Lung (tissue), 12 donors: ENCODE measurements around the gene WAPL. TPM values are rescaled to one million over a fixed set of nuclear protein-coding genes. Genes with fewer than 3 reads are reported as not detected.

Source experiments
- ATAC-seq: fragments of 200-7000 bp; cut with Tn5 transposase; one replicate; pipeline ENCODE4 v1.9.1; 2020; ENCODE audit warnings: moderate number of reproducible peaks; ENCODE audit not compliant: insufficient read depth, low FRiP score
- DNase-seq, 3 donors: peaks; one replicate each; pipeline ENCODE4 v3.0.0-alpha.2; 2013 to 2017
- H3K27ac ChIP-seq, 2 donors: one replicate each; pipeline ENCODE4 v1.5.1; 2013; ENCODE audit warnings: mild to moderate bottlenecking in 2 of 2, moderate library complexity in 2 of 2, control low read depth in 1 of 2, inconsistent platforms in 1 of 2, low read depth in 1 of 2, low read length in 1 of 2
- H3K27me3 ChIP-seq, 3 donors: one replicate each; pipeline ENCODE4 v1.5.1; 2013; ENCODE audit warnings: low read length in 2 of 3; ENCODE audit not compliant: control insufficient read depth in 3 of 3, insufficient read depth in 3 of 3
- H3K36me3 ChIP-seq, 4 donors: one replicate each; pipeline ENCODE4 v1.5.1; 2013; ENCODE audit warnings: low read length in 4 of 4, mild to moderate bottlenecking in 1 of 4, moderate library complexity in 1 of 4; ENCODE audit not compliant: control insufficient read depth in 4 of 4, insufficient read depth in 4 of 4
- H3K4me1 ChIP-seq, 5 donors: one replicate each; pipeline ENCODE4 v1.5.1; 2013; ENCODE audit warnings: low read length in 5 of 5, mild to moderate bottlenecking in 2 of 5, moderate library complexity in 1 of 5; ENCODE audit not compliant: control insufficient read depth in 5 of 5, insufficient read depth in 5 of 5
- H3K4me3 ChIP-seq: one replicate; pipeline ENCODE4 v1.5.1; 2013; ENCODE audit warnings: mild to moderate bottlenecking, control low read depth, moderate library complexity
- H3K9ac ChIP-seq, 2 donors: one replicate each; pipeline ENCODE4 v1.5.1; 2013; ENCODE audit warnings: low read length in 2 of 2, control low read depth in 1 of 2; ENCODE audit not compliant: insufficient read depth in 1 of 2
- H3K9me3 ChIP-seq, 4 donors: one replicate each; pipeline ENCODE4 v1.5.1; 2013; ENCODE audit warnings: low read length in 3 of 4, mild to moderate bottlenecking in 1 of 4, moderate library complexity in 1 of 4; ENCODE audit not compliant: control insufficient read depth in 4 of 4, insufficient read depth in 3 of 4
- WGBS, 2 donors: extraction: QIAGEN DNeasy Blood & Tissue Kit; methylation state at CpG; one replicate each; pipeline ENCODE4 v1.1.7; 2013; 5-methylcytosine and 5-hydroxymethylcytosine counted together
- polyA plus RNA-seq, 2 donors: library from polyadenylated mRNA; stranded (reverse); fragments of 200-250 nt; gene quantifications; one replicate each; pipeline ENCODE4 v1.2.1, GENCODE V29; 2013
- total RNA-seq, 2 donors: library from RNA; depleted of rRNA in 1 of 2; stranded (reverse); fragments of >200 nt in 1 of 2; gene quantifications; one replicate each; pipeline ENCODE4 v1.2.1, GENCODE V29; 2014 to 2021
- TF ChIP-seq, protein P1 (sequence below): IDR thresholded peaks from 2 replicates; pipeline ENCODE4 v1.5.1; 2012; ENCODE audit warnings: mild to moderate bottlenecking; ENCODE audit errors: control extremely low read depth, extremely low read depth
- donor health status: control.
- donor health status: control.
- donor health status: Bipolar disorder and iron deficiency.
- donor health status: healthy.
- donor health status: DM: yes; HTN: yes; CAD: no.

Gene WAPL
- total and polyA plus RNA-seq, 4 donors = 15.0 to 67.8 (median 24.0) TPM

DNA sequence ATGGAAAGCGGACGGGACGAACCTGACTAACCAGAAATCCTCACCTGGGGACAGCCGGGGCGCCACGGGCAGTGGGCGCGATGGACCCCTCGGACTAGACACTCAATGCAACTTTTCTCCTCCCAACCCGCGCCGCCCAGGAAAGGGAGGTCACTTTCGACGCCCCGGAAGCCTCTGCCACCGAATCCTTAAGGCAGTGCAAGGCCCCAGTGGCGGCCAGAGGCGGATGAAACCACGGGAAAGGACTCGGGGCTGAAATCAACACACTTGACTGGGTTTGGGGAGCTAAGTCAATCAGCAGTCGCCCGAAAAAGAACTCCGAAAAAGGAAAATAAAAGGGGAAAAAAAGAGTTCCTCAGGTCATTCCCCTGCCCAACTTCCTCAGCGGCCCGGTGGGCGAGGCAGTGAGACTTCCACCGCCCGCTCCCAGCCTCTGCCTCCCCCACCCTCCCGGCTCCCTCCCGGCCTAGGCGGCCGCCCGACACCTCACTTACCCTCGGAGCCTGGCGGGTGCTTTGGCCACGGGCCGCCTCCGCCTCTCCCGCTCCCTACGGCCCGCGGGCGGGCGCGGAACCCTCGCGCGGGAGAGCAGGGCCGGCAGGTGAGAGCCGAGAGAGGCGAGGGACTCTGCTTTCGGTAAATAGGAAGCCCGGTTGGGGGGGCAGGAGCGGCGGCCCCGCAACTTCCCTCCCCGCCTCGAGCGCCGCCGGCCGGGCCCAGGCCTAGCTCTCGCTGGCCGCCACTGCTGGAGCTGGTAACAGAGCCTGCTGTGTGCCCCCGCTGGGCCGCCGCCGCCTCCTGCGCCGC is 518 bp downstream of the WAPL start:
- H3K27ac ChIP-seq = peak overlapping the region; percentile 98 to 99
- H3K4me1 ChIP-seq = peaks cover 0 to 25% (median 13%) of the 10 kb centered on the region in 5 donors
- peak overlapping the region; percentile 73 to 88 for H3K9ac ChIP-seq
- ATAC-seq (peak; percentile 21), DNase-seq (peak; percentile 59 to 66 (median 63))
- no peaks in the 10 kb centered on the region for H3K27me3 ChIP-seq
- WGBS, 2 donors = 0% methylated on average over 46 to 70 of the region's 70 CpGs
- TF ChIP-seq, protein P1, sequence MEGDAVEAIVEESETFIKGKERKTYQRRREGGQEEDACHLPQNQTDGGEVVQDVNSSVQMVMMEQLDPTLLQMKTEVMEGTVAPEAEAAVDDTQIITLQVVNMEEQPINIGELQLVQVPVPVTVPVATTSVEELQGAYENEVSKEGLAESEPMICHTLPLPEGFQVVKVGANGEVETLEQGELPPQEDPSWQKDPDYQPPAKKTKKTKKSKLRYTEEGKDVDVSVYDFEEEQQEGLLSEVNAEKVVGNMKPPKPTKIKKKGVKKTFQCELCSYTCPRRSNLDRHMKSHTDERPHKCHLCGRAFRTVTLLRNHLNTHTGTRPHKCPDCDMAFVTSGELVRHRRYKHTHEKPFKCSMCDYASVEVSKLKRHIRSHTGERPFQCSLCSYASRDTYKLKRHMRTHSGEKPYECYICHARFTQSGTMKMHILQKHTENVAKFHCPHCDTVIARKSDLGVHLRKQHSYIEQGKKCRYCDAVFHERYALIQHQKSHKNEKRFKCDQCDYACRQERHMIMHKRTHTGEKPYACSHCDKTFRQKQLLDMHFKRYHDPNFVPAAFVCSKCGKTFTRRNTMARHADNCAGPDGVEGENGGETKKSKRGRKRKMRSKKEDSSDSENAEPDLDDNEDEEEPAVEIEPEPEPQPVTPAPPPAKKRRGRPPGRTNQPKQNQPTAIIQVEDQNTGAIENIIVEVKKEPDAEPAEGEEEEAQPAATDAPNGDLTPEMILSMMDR = no peak
- peak overlapping the region; percentile 95 for H3K4me3 ChIP-seq
- no peaks in the 10 kb centered on the region for H3K9me3 ChIP-seq
- H3K36me3 ChIP-seq = peaks cover 3 to 8% (median 5%) of the 10 kb centered on the region in 4 donors

DNA sequence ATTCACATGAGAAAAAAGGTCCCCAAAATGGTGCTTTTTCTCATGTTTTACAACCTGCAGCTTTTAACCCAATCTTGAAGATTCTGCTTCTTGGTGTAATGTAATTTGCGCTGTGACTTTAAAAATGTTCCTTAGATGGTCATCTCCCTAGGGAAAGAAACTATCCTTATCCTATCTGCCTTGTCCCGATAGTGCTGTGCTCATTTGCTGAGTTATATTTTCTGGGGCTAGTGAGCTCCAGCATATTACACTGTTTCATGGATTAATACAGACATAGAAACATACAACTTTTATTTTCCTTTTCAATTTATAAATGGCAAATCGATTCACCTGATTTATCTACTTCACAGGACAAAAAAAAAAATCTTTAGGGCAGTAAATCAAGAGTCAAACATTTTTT is 2.8 kb downstream of the WAPL start:
- H3K36me3 ChIP-seq = peaks cover 11 to 15% (median 12%) of the 10 kb centered on the region in 4 donors
- no peak for ATAC-seq
- H3K9ac ChIP-seq = no peak overlapping the region
- TF ChIP-seq, protein P1 = no peak
- H3K4me1 ChIP-seq = peaks cover 0 to 21% (median 15%) of the 10 kb centered on the region in 5 donors
- H3K27ac ChIP-seq = no peak overlapping the region
- 79 to 88% methylated on average over 3 of the region's 3 CpGs for WGBS, 2 donors
- no peaks in the 10 kb centered on the region for H3K9me3 ChIP-seq
- no peaks in the 10 kb centered on the region for H3K27me3 ChIP-seq
- H3K4me3 ChIP-seq = no peak overlapping the region
- no peak for DNase-seq

DNA sequence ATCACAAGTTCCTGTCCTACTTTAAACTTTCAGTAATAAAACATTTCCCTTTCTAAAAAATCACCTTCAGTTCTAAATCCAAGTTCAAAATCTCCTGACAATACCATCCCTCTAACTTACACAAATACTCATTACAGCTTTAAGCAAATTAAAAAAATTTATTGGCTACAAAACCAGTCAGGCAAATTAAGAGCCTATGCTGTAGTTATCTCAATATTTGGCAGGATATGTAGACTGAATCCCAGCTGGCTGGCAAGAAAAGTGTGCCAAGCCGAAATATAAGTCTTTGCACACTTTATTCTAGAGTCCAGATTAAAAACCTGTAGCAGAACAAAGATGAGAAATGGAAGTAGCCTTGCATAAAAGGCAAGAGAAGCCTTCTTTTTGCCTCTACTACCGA is 9.5 kb downstream of the WAPL start:
- no peak overlapping the region for H3K27ac ChIP-seq
- 71 to 88% methylated on average over 2 of the region's 2 CpGs for WGBS, 2 donors
- H3K4me3 ChIP-seq = no peak overlapping the region
- TF ChIP-seq, protein P1 = no peak
- peaks cover 0 to 36% (median 0%) of the 10 kb centered on the region in 5 donors for H3K4me1 ChIP-seq
- H3K36me3 ChIP-seq = peaks cover 15 to 19% (median 19%) of the 10 kb centered on the region in 4 donors
- no peaks in the 10 kb centered on the region for H3K27me3 ChIP-seq
- no peak overlapping the region for H3K9ac ChIP-seq
- DNase-seq (no peak), ATAC-seq (no peak)
- H3K9me3 ChIP-seq = no peaks in the 10 kb centered on the region
